Ureter (tissue), 1 donor: ENCODE results near the gene CNGA4. TPM values are rescaled to one million over a fixed set of nuclear protein-coding genes. Genes with fewer than 3 reads are reported as not detected.
"Not testable (repeated sequence)": the region's sequence is repeated elsewhere in the genome, so short reads cannot be mapped to it uniquely, and the experiment has no call there.

Experiments
- DNase-seq: peaks from one replicate; pipeline ENCODE4 v3.0.0-alpha.2; 2020; ENCODE audit warnings: low spot score
- total RNA-seq: library from RNA; stranded (reverse); gene quantifications from one replicate; pipeline ENCODE4 v1.2.4, GENCODE V29; 2023
- donor health status: DM: yes; HTN: yes; CAD: no.

The CNGA4 gene
- total RNA-seq, 1 donor from 2014 or later: 0.26 TPM

GRCh38 chr11:6268820-6269219 lies 29.9 kb downstream of the CNGA4 start:
- DNase-seq: no peak

- no peak for DNase-seq
These were observed 31.1 kb downstream of the CNGA4 start for GRCh38 chr11:6269994-6270393.

- DNase-seq: no peak
These were observed 31.8 kb downstream of the CNGA4 start for GRCh38 chr11:6270584-6271246.

GRCh38 chr11:6271598-6271997 lies 32.7 kb downstream of the CNGA4 start:
- DNase-seq: no peak

GRCh38 chr11:6273188-6273587 lies 34.3 kb downstream of the CNGA4 start:
- DNase-seq: no peak

GRCh38 chr11:6280809-6281208 lies 41.9 kb downstream of the CNGA4 start:
- not testable (repeated sequence) for DNase-seq

- no peak for DNase-seq
These were observed 44.6 kb downstream of the CNGA4 start for GRCh38 chr11:6283453-6284023.

GRCh38 chr11:6284250-6284649 lies 45.4 kb downstream of the CNGA4 start:
- DNase-seq: no peak

- DNase-seq: no peak
These were observed 46.1 kb downstream of the CNGA4 start for GRCh38 chr11:6285019-6285418.

Other genes with a start within 250 kb of the CNGA4 start
- gene OR56A4, start 232.1 kb upstream of the CNGA4 start, total RNA-seq: 0.10 TPM
- gene OR56A1, start 208.3 kb upstream of the CNGA4 start, total RNA-seq: 0.05 TPM
- gene OR56B4, start 131.4 kb upstream of the CNGA4 start, total RNA-seq: not detected
- gene OR52B2, start 68.8 kb upstream of the CNGA4 start, total RNA-seq: not detected
- gene OR52W1, start 39.9 kb upstream of the CNGA4 start, total RNA-seq: not detected
- not detected for gene C11orf42, start 33.5 kb upstream of the CNGA4 start, total RNA-seq
- gene FHIP1B, start 4.5 kb upstream of the CNGA4 start, total RNA-seq: 49.5 TPM
- not detected for gene CCKBR, start 20.7 kb downstream of the CNGA4 start, total RNA-seq
- 39.0 TPM for gene CAVIN3, start 81.4 kb downstream of the CNGA4 start, total RNA-seq
- gene SMPD1, start 151.4 kb downstream of the CNGA4 start, total RNA-seq: 32.9 TPM
- gene APBB1, start 180.0 kb downstream of the CNGA4 start, total RNA-seq: 24.9 TPM
- 1.2 TPM for gene HPX, start 201.9 kb downstream of the CNGA4 start, total RNA-seq
- 21.1 TPM for gene TRIM3, start 234.9 kb downstream of the CNGA4 start, total RNA-seq
- 49.3 TPM for gene ARFIP2, start 242.2 kb downstream of the CNGA4 start, total RNA-seq
- 48.3 TPM for gene TIMM10B, start 242.4 kb downstream of the CNGA4 start, total RNA-seq